ENCODE results near the gene ATCAY.

The ATCAY gene

GRCh38 chr19:3837332-3837731 lies 43.2 kb upstream of the ATCAY start:
- TF ChIP-seq, protein P1, sequence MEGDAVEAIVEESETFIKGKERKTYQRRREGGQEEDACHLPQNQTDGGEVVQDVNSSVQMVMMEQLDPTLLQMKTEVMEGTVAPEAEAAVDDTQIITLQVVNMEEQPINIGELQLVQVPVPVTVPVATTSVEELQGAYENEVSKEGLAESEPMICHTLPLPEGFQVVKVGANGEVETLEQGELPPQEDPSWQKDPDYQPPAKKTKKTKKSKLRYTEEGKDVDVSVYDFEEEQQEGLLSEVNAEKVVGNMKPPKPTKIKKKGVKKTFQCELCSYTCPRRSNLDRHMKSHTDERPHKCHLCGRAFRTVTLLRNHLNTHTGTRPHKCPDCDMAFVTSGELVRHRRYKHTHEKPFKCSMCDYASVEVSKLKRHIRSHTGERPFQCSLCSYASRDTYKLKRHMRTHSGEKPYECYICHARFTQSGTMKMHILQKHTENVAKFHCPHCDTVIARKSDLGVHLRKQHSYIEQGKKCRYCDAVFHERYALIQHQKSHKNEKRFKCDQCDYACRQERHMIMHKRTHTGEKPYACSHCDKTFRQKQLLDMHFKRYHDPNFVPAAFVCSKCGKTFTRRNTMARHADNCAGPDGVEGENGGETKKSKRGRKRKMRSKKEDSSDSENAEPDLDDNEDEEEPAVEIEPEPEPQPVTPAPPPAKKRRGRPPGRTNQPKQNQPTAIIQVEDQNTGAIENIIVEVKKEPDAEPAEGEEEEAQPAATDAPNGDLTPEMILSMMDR (IDR thresholded peaks at IDR 0.05), result no peak

DNA sequence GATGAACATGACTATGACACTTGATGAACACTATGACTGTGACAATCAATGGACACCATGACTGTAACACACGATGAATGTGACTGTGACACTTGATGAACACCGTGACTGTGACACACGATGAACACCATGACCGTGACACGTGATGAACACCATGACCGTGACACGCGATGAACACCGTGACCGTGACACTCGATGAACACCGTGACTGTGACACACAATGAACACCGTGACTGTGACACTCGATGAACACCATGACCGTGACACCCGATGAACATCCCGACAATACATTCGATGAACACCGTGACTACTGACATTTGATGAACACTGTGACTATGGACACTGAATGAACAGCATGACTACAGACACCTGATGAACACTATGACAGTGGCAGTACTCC lies 42.6 kb upstream of the ATCAY start:
- TF ChIP-seq, protein P1 (IDR thresholded peaks at IDR 0.05), result no peak

DNA sequence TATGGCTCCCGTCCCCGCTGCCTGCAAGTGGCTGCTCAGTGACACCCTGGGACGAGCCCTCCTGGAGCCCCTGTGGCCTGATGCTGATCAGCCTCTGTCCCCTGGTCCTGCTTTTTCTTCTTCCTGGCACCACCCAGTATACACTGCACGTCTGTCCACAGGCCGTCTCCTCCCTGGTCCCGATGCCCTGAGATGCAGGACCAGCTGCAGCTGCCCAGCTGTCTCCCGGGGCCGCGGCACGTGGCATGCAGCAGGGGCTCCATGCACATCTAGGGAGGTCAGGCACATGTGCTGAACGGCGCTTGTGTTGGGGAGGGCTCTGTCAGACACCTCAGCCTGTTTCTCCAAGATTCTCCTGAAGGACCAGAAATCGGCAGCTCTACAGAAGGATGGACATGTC lies 41.8 kb upstream of the ATCAY start:
- TF ChIP-seq, protein P1 (IDR thresholded peaks at IDR 0.05), result no peak

- TF ChIP-seq, protein P1 (IDR thresholded peaks at IDR 0.05), result no peak
Observed at GRCh38 chr19:3839941-3840340, 40.5 kb upstream of the ATCAY start.

DNA sequence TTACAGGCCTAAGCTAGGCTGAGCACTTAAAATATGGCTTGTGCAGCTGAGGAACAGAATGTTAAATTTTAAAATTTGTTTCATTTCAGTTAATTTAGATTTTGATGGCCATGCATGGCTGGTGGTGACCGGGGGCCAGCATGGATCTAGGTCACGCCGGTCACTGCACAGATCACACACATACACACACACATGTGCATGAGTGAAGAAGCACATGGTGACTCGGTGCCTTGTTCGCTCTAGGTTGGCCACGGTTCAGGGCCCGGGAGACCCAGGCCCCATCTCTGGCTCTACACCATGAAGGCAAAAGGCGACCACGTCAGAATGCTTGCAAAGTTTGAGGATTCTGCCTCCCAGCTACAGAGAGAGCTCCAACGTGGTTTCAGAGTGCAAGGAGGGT lies 39.7 kb upstream of the ATCAY start:
- TF ChIP-seq, protein P1 (IDR thresholded peaks at IDR 0.05), result no peak

- TF ChIP-seq, protein P1 (IDR thresholded peaks at IDR 0.05), result no peak
Observed at GRCh38 chr19:3842948-3843347, 37.5 kb upstream of the ATCAY start.

- TF ChIP-seq, protein P1 (IDR thresholded peaks at IDR 0.05), result no peak
Observed at GRCh38 chr19:3844596-3844995, 35.9 kb upstream of the ATCAY start.

- TF ChIP-seq, protein P1 (IDR thresholded peaks at IDR 0.05), result peak; percentile 30; the same call in 1 of the 2 replicates
Observed at GRCh38 chr19:3849092-3849491, 31.4 kb upstream of the ATCAY start.
